ENCODE data around the gene RPL12.

RPL12 gene

DNA sequence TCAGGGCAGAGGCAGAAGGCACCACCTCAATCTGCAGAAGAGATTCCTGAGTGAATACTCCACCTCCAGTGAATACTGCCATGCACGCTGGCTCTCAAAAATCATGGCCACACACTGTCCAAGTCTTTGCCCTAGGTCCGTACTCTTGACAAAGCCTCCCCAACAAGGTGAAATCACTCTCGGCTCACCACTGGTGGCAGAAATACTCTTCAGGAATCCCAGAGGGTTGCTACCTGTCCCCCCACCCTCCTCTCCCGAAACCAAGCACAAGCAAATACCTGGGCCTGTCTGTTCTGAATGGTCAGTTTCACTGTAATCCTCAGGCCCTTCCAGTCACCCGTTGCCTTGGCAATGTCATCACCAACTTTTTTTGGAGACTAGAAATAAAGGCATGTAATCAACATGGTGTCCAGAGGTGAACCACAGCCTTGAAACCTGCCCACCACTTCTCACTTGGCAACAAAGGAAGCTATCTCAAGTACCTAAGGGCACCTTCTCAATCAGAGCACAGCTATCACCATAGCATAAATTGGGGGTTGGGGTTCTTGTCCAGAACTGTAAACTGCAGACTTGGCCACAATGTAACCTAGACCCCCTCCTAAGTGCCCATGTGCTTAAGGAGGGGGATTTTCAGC is 1.8 kb downstream of the RPL12 start:
- H3K27ac ChIP-seq (ENCODE audit: low read depth, low read length): peak overlapping the region; percentile 97
- peaks cover 11% of the 10 kb centered on the region for H3K4me1 ChIP-seq (ENCODE audit: control insufficient read depth, insufficient read depth, low read length)
- H3K36me3 ChIP-seq (ENCODE audit: control insufficient read depth, insufficient read depth, low read length): peaks cover 66% of the 10 kb centered on the region
- no peaks in the 10 kb centered on the region for H3K9me3 ChIP-seq (ENCODE audit: control insufficient read depth, insufficient read depth, low read length)
- H3K9ac ChIP-seq (ENCODE audit: low read depth, low read length): peak overlapping the region; percentile 99
- H3K27me3 ChIP-seq (ENCODE audit: control insufficient read depth, insufficient read depth, low read length): no peaks in the 10 kb centered on the region
- H3K4me3 ChIP-seq (ENCODE audit: low read depth, low read length): peak overlapping the region; percentile 96

DNA sequence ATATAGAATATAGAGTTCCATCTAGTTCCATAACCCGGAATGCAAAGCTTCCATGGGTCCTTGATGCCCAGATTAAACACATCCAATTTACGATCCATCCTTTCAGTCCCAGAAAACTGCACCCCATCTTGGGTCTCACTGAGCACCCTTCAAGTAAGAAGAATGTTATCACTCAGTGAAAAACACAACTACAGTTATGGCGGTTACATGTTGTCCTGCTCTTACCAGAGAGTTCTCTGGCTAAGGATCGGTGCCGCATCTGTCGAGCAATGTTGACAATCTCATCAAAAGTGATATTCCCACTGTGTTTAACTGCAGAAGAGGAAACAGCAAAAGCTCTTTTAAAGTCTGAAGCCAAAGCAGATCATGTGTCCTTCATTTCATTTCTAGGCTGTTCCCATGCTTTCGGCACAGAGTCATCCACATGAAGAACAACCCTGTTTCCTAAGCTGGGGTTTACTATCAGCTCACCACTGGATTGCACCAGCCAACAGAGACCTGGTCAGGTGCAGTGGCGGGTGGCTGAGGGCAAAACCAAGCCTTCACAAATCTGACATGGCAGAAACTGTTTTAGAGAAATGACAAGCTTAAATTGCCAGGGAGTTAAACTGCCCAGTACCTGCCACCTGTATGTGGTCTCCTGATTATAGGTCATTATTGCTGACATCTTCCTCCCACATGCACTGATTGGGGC is 2.9 kb downstream of the RPL12 start:
- Histone ChIP-seq H3K4me1 (ENCODE audit: control insufficient read depth, insufficient read depth, low read length) (peaks cover 11% of the 10 kb centered on the region), H3K4me3 (ENCODE audit: low read depth, low read length) (peak overlapping the region; percentile 96), H3K9me3 (ENCODE audit: control insufficient read depth, insufficient read depth, low read length) (no peaks in the 10 kb centered on the region), H3K27ac (ENCODE audit: low read depth, low read length) (peak overlapping the region; percentile 97), H3K27me3 (ENCODE audit: control insufficient read depth, insufficient read depth, low read length) (no peaks in the 10 kb centered on the region), H3K9ac (ENCODE audit: low read depth, low read length) (no peak overlapping the region; the same call in 1 of the 2 replicates), H3K36me3 (ENCODE audit: control insufficient read depth, insufficient read depth, low read length) (peaks cover 69% of the 10 kb centered on the region)

DNA sequence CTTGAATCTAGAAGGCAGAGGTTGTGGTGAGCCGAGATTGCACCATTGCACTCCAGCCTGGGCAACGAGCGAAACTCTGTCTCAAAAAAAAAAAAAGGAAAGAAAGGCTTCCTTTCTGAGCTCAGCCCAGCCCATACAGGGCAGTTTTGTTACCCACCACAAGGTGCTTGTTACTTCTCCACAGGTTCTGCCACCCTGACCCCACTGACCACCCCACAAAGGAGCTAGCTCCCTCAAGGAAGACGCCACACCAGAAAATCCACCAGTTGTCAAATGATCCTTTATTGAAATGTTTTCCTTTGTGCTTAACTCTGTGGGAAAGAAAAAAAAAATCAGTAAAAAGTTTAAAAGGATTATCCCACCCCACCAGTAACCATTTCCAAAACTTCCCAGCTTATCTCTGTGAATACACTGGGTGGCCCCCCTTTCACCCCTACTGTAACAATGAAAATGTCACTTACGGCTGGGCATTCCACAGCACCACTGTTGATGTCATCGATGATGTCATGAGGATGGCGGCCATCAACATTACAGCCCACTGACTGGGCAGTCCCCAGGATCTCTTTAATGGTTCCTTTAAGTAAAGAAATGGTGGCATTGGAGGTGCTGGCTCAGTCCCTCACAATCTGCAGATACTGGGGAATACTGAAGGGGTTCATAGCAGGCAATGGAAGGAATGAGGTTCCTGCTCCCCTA is 3.6 kb downstream of the RPL12 start:
- H3K9ac ChIP-seq (ENCODE audit: low read depth, low read length): no peak overlapping the region
- peak overlapping the region; percentile 97 for H3K27ac ChIP-seq (ENCODE audit: low read depth, low read length)
- H3K4me3 ChIP-seq (ENCODE audit: low read depth, low read length): 0 out of 2 replicates have a peak overlapping the region, but pooled peaks have one; percentile 96
- peaks cover 10% of the 10 kb centered on the region for H3K4me1 ChIP-seq (ENCODE audit: control insufficient read depth, insufficient read depth, low read length)
- H3K9me3 ChIP-seq (ENCODE audit: control insufficient read depth, insufficient read depth, low read length): no peaks in the 10 kb centered on the region
- H3K36me3 ChIP-seq (ENCODE audit: control insufficient read depth, insufficient read depth, low read length): peaks cover 75% of the 10 kb centered on the region
- H3K27me3 ChIP-seq (ENCODE audit: control insufficient read depth, insufficient read depth, low read length): no peaks in the 10 kb centered on the region

DNA sequence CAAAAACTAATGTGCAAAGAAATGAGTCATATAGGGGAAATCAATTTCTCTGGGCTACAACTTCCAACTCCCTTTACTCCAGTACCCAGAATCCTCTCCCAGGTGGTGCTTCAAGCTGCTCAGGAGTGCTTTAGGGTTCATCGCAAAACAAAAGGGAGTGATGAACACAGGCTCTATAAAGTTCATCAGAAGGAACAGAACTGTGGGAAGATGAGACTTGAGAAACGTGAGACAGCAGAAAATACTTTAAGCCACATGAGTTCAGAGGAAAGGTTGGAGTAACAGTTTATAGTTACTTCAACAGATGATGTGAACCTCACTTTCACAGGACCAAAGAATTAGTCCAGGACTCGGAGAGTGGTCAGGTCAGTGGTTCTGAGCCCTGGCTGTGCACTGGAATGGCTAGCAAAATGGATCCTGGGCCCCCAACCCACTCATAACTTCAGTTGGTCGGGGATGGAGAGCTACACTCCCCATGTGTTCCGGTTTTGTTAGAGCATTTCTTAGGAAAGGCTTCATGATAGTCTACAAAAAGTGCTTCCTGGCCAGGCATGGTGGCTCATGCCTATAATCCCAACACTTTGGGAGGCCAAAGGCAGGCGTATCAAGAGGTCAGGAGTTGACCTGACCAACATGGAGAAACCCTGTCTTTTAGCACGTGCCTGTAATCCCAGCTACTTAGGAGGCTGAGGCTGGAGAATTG is 4.3 kb downstream of the RPL12 start:
- H3K36me3 ChIP-seq (ENCODE audit: control insufficient read depth, insufficient read depth, low read length): peaks cover 78% of the 10 kb centered on the region
- peak overlapping the region; percentile 97 for H3K27ac ChIP-seq (ENCODE audit: low read depth, low read length)
- H3K4me3 ChIP-seq (ENCODE audit: low read depth, low read length): no peak overlapping the region
- H3K4me1 ChIP-seq (ENCODE audit: control insufficient read depth, insufficient read depth, low read length): peaks cover 6% of the 10 kb centered on the region; the same call in 1 of the 2 replicates
- no peak overlapping the region for H3K9ac ChIP-seq (ENCODE audit: low read depth, low read length)
- H3K9me3 ChIP-seq (ENCODE audit: control insufficient read depth, insufficient read depth, low read length): no peaks in the 10 kb centered on the region
- H3K27me3 ChIP-seq (ENCODE audit: control insufficient read depth, insufficient read depth, low read length): no peaks in the 10 kb centered on the region

DNA sequence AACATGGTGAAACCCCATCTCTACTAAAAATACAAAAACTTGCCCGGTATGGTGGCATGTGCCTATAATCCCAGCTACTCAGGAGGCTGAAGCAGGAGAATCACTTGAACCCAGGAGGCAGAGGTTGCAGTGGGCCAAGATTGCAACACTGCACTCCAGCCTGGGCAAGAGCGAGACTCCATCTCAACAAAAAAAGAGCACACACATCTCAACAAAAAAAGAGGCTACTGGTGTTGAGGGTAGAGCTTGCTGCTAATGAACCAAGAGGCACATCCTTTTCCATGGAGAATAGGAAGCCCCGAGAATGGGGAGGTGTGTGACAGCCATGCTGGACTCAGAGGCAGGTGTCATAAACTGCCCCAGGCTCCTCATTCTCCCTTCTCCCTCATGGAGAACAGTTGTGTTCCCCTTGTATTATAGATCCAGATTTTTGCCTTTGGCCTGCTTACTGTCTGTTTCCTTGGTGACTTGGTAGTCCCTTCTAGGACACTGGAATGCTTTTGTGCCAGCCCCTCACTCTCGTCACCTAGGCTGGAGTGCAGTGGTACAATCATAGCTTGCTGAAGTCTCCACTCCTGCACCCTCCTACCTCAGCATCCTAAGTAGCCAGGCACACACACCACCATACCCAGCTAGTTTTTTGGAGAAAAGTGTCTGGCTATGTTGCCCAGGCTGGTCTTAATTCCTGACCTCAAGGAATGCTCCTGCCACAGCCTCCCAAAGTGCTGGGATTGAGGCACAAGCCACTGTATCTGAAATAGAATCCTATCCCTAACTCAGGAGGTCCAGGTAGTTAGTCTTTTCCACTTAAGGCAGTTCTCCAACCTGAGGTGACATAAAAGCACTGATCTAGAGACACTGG is 5.1 kb downstream of the RPL12 start:
- peaks cover 82% of the 10 kb centered on the region for H3K36me3 ChIP-seq (ENCODE audit: control insufficient read depth, insufficient read depth, low read length)

DNA sequence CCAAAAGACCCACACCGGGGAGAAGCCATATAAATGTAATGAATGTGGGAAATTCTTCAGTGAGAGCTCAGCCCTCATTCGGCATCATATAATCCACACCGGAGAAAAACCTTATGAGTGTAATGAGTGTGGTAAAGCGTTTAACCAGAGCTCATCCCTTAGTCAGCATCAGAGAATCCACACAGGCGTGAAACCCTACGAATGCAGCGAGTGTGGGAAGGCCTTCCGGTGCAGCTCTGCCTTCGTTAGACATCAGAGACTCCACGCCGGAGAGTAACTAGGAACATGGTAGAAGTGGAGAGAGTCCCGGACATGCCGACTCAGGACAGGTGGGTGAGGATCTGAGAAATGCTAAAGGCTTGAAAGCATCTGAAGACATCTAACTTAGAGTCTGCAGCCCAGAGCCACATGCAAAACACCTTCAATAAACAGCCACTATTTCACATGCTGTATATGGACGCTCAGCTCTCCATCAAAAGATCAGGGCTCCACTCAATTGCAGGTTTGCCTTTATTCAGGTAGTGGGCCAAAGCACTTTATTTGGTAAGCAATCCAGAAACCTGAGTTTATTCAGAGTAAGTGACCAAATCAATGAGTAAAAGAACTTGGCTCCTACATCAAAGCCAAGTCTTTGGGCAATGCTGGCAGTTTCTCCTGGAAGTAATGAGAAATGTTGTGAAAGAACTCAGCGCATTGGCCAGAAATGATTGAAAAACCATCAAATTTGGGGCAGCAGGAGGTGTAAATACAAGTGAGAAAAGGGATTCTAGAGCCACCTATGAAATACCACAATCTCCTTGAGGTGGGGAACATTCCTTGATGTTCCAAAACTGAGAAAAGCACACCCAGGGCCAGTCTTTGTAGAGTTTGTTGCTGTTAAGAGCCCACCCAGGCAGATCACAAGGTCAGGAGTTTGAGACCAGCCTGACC is 6.0 kb downstream of the RPL12 start:
- H3K4me1 ChIP-seq (ENCODE audit: control insufficient read depth, insufficient read depth, low read length): peaks cover 6% of the 10 kb centered on the region; the same call in 1 of the 2 replicates
- H3K27ac ChIP-seq (ENCODE audit: low read depth, low read length): peak overlapping the region; percentile 97
- H3K9me3 ChIP-seq (ENCODE audit: control insufficient read depth, insufficient read depth, low read length): no peaks in the 10 kb centered on the region
- no peak overlapping the region for H3K4me3 ChIP-seq (ENCODE audit: low read depth, low read length)
- H3K27me3 ChIP-seq (ENCODE audit: control insufficient read depth, insufficient read depth, low read length): no peaks in the 10 kb centered on the region
- peaks cover 85% of the 10 kb centered on the region for H3K36me3 ChIP-seq (ENCODE audit: control insufficient read depth, insufficient read depth, low read length)
- H3K9ac ChIP-seq (ENCODE audit: low read depth, low read length): no peak overlapping the region

More for the DNA sequence above, 5.1 kb downstream of the RPL12 start:
- Histone ChIP-seq H3K27me3 (ENCODE audit: control insufficient read depth, insufficient read depth, low read length) (no peaks in the 10 kb centered on the region), H3K27ac (ENCODE audit: low read depth, low read length) (peak overlapping the region; percentile 97), H3K4me1 (ENCODE audit: control insufficient read depth, insufficient read depth, low read length) (peaks cover 6% of the 10 kb centered on the region; the same call in 1 of the 2 replicates), H3K9me3 (ENCODE audit: control insufficient read depth, insufficient read depth, low read length) (no peaks in the 10 kb centered on the region), H3K4me3 (ENCODE audit: low read depth, low read length) (no peak overlapping the region), H3K9ac (ENCODE audit: low read depth, low read length) (no peak overlapping the region)

DNA sequence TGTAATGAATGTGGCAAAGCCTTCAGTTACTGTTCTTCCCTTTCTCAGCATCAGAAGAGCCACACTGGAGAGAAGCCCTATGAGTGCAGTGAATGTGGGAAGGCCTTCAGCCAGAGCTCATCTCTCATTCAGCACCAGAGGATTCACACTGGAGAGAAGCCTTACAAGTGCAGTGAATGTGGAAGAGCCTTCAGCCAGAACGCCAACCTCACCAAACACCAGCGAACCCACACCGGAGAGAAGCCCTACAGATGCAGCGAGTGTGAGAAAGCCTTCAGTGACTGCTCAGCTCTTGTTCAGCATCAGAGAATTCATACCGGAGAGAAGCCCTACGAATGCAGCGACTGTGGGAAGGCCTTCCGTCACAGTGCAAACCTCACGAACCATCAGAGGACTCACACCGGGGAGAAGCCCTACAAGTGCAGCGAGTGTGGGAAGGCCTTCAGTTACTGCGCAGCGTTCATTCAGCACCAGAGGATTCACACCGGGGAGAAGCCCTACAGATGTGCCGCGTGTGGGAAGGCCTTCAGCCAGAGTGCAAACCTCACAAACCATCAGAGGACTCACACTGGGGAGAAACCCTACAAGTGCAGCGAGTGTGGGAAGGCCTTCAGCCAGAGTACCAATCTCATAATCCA is 6.8 kb downstream of the RPL12 start:
- Histone ChIP-seq H3K27me3 (ENCODE audit: control insufficient read depth, insufficient read depth, low read length) (no peaks in the 10 kb centered on the region), H3K4me3 (ENCODE audit: low read depth, low read length) (no peak overlapping the region), H3K4me1 (ENCODE audit: control insufficient read depth, insufficient read depth, low read length) (peaks cover 6% of the 10 kb centered on the region; the same call in 1 of the 2 replicates), H3K27ac (ENCODE audit: low read depth, low read length) (peak overlapping the region; percentile 97), H3K9ac (ENCODE audit: low read depth, low read length) (no peak overlapping the region), H3K9me3 (ENCODE audit: control insufficient read depth, insufficient read depth, low read length) (no peaks in the 10 kb centered on the region), H3K36me3 (ENCODE audit: control insufficient read depth, insufficient read depth, low read length) (peaks cover 82% of the 10 kb centered on the region)

DNA sequence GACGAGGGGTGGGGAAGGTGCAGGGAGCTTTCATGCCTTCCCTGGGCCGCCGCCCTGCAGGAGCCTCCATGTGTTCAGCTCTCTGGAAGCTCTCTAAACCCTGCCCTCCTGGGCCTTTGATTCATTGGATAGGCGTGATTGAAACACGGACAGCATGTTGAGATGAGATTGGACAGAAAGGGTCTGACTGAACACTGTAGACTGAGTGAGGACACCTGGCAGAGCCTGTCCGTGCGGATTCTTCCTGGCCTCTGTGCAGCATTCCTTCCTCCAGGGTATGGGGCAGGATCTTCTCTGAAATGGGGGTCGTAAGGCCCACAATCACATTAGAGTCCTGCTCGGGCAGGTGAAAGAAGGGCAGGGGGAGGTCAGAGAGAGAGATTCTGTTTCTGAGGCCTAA is 12.8 kb downstream of the RPL12 start:
- Histone ChIP-seq H3K9ac (ENCODE audit: low read depth, low read length) (no peak overlapping the region), H3K9me3 (ENCODE audit: control insufficient read depth, insufficient read depth, low read length) (no peaks in the 10 kb centered on the region), H3K27ac (ENCODE audit: low read depth, low read length) (no peak overlapping the region), H3K36me3 (ENCODE audit: control insufficient read depth, insufficient read depth, low read length) (peaks cover 79% of the 10 kb centered on the region), H3K27me3 (ENCODE audit: control insufficient read depth, insufficient read depth, low read length) (no peaks in the 10 kb centered on the region), H3K4me1 (ENCODE audit: control insufficient read depth, insufficient read depth, low read length) (no peaks in the 10 kb centered on the region), H3K4me3 (ENCODE audit: low read depth, low read length) (no peak overlapping the region)

DNA sequence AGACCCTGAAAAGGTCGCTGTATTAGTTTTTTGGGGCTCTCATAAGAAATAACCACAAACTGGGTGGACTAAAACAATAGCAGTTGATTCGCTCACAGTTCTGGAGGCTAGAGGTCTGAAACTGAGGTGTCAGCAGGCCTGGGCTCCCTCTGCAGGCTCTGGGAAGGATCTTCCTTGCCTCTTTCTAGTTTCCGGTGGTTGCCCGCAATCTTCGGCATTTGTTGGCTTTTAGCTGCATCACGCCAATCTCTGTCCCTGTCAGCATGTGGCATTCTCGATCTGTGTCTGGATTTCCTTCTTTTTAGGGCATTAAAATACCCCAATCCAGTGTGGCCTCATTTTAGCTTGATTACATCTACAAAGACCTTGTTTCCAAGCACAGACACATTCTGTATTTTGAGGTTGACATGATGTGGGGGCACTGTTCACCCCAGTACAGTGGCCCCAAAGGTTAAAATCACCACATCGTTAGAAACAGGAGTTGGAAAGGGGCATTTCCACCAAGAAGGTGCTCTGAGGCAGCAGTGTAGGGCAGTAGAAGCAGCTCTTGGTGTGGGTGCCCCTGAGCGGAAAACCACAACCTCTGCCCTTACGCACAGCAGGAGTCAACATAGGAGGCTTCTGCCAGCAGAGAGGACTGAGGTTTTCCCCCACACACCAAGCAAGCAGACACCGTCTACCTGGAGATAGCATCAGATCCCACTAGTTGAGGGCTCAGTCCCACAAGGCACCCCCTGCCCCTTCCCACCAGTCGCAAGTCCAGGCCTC is 13.5 kb downstream of the RPL12 start:
- H3K4me3 ChIP-seq (ENCODE audit: low read depth, low read length): no peak overlapping the region
- no peaks in the 10 kb centered on the region for H3K27me3 ChIP-seq (ENCODE audit: control insufficient read depth, insufficient read depth, low read length)
- no peak overlapping the region for H3K27ac ChIP-seq (ENCODE audit: low read depth, low read length)
- no peak overlapping the region for H3K9ac ChIP-seq (ENCODE audit: low read depth, low read length)
- H3K36me3 ChIP-seq (ENCODE audit: control insufficient read depth, insufficient read depth, low read length): peaks cover 81% of the 10 kb centered on the region
- no peaks in the 10 kb centered on the region for H3K4me1 ChIP-seq (ENCODE audit: control insufficient read depth, insufficient read depth, low read length)
- no peaks in the 10 kb centered on the region for H3K9me3 ChIP-seq (ENCODE audit: control insufficient read depth, insufficient read depth, low read length)
